DND-41 (cell line): ENCODE measurements around the gene HS2ST1.

Experiments
- ATAC-seq: fragments of 200-7000 bp; cut with Tn5 transposase; 3 replicates; pipeline ENCODE4 v1.9.1; 2021; ENCODE audit warnings: low read depth; ENCODE audit not compliant: insufficient read depth
- DNase-seq: peaks from one replicate; pipeline ENCODE4 v3.0.0-alpha.2; 2020
- H2AFZ ChIP-seq: 2 replicates; pipeline ENCODE4 v1.6.0; 2012; ENCODE audit warnings: low read depth, low read length
- H3K27ac ChIP-seq: 2 replicates; pipeline ENCODE4 v1.5.1; 2012; ENCODE audit warnings: low read length, inconsistent platforms
- H3K27me3 ChIP-seq: fragments of 200-600 bp; sonication (generic); 2 replicates; pipeline ENCODE4 v1.6.0; 2012; ENCODE audit warnings: low read length, mild to moderate bottlenecking, inconsistent platforms; ENCODE audit not compliant: insufficient read depth, poor library complexity
- H3K36me3 ChIP-seq: 2 replicates; pipeline ENCODE4 v1.5.1; 2012; ENCODE audit warnings: low read length, inconsistent platforms; ENCODE audit not compliant: insufficient read depth
- H3K4me1 ChIP-seq: 2 replicates; pipeline ENCODE4 v1.5.1; 2012; ENCODE audit warnings: mild to moderate bottlenecking, low read length; ENCODE audit not compliant: insufficient read depth
- H3K4me2 ChIP-seq: 2 replicates; pipeline ENCODE4 v1.6.0; 2012; ENCODE audit warnings: mild to moderate bottlenecking, moderate library complexity, low read length, inconsistent platforms; ENCODE audit not compliant: insufficient read depth
- H3K4me3 ChIP-seq, 2 experiments: fragments of 200-600 bp in 1 of 2; shearing (Covaris generic) in 1 of 2; 2 replicates each; pipeline ENCODE4 v1.5.1; 2012 to 2016; ENCODE audit warnings: inconsistent platforms in 2 of 2, low read length in 2 of 2, mild to moderate bottlenecking in 2 of 2, low read depth in 1 of 2, moderate library complexity in 1 of 2
- H3K79me2 ChIP-seq: 2 replicates; pipeline ENCODE4 v1.6.0; 2012; ENCODE audit warnings: low read length, inconsistent platforms; ENCODE audit not compliant: insufficient read depth
- H3K9ac ChIP-seq: 2 replicates; pipeline ENCODE4 v1.6.0; 2012; ENCODE audit warnings: low read depth, mild to moderate bottlenecking, inconsistent platforms, low read length, moderate library complexity
- H3K9me3 ChIP-seq: 2 replicates; pipeline ENCODE4 v1.5.1; 2012; ENCODE audit warnings: low read length, moderate library complexity, mild to moderate bottlenecking, inconsistent platforms; ENCODE audit not compliant: insufficient read depth, severe bottlenecking
- H4K20me1 ChIP-seq: 2 replicates; pipeline ENCODE4 v1.6.0; 2012; ENCODE audit warnings: low read length; ENCODE audit not compliant: insufficient read depth
- EZH2 ChIP-seq: IDR thresholded peaks from 3 replicates; pipeline ENCODE4 v1.6.1; 2012; ENCODE audit warnings: borderline replicate concordance, low read depth, mild to moderate bottlenecking, moderate library complexity, low read length, inconsistent platforms; ENCODE audit not compliant: severe bottlenecking
- TF ChIP-seq, protein P1 (sequence below): IDR thresholded peaks from 2 replicates; pipeline ENCODE4 v1.5.1; 2012; ENCODE audit warnings: borderline replicate concordance, low read length, moderate library complexity, mild to moderate bottlenecking; ENCODE audit not compliant: poor library complexity, severe bottlenecking; ENCODE audit errors: extremely low read depth

Gene HS2ST1

DNA sequence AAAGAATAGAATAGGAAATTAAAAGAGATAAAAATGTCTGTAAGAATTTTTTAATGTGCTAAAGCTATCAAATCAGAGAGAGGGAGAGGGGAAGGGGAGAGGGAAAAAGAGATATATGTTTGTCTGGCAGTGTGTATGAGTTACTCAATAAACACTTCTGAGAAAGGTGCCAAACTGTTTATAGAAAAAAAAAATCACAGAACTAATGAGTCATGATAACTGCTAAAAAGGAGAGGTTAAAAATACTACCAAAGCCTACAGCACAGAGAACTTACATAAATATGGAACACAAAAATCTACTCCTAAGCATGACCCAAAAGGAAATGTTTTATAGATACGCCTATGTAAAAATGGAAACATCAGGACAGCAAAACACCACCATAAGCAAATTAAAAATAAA, 46.0 kb upstream of the HS2ST1 start:
- Histone ChIP-seq H3K9ac (no peak overlapping the region), H3K27me3 (no peaks in the 10 kb centered on the region), H3K4me1 (no peaks in the 10 kb centered on the region), H3K36me3 (peaks cover 17% of the 10 kb centered on the region; the same call in 1 of the 2 replicates), H3K4me3 (no peak overlapping the region), H4K20me1 (no peaks in the 10 kb centered on the region), H3K4me2 (no peak overlapping the region), H2AFZ (no peak overlapping the region), H3K9me3 (no peaks in the 10 kb centered on the region), H3K79me2 (peaks cover 12% of the 10 kb centered on the region; the same call in 1 of the 2 replicates), H3K27ac (no peak overlapping the region)
- TF ChIP-seq, protein P1, sequence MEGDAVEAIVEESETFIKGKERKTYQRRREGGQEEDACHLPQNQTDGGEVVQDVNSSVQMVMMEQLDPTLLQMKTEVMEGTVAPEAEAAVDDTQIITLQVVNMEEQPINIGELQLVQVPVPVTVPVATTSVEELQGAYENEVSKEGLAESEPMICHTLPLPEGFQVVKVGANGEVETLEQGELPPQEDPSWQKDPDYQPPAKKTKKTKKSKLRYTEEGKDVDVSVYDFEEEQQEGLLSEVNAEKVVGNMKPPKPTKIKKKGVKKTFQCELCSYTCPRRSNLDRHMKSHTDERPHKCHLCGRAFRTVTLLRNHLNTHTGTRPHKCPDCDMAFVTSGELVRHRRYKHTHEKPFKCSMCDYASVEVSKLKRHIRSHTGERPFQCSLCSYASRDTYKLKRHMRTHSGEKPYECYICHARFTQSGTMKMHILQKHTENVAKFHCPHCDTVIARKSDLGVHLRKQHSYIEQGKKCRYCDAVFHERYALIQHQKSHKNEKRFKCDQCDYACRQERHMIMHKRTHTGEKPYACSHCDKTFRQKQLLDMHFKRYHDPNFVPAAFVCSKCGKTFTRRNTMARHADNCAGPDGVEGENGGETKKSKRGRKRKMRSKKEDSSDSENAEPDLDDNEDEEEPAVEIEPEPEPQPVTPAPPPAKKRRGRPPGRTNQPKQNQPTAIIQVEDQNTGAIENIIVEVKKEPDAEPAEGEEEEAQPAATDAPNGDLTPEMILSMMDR: no peak
- TF ChIP-seq EZH2: no peak
- DNase-seq (no peak), ATAC-seq (no peak)

DNA sequence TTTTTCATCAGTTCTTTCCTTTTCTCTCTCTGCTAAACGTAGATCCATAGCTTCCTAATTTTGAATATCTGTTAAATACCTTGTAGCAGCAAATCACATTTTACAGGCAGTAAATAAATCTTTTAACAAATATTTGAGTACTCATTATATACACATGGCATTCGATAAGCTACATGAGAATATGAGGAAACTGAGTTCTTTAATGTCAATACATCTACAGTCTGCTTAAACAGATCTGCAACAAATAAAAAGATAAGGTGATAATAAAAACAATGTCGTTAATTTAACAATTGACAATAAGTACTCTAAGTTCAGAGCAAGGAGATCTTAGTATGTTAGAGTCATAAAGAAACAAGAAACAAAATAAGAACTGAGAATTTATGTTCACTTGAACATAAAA, 43.4 kb upstream of the HS2ST1 start:
- Histone ChIP-seq H3K4me2 (no peak overlapping the region), H3K79me2 (peaks cover 9% of the 10 kb centered on the region; the same call in 1 of the 2 replicates), H2AFZ (no peak overlapping the region), H3K4me3 (no peak overlapping the region), H3K4me1 (no peaks in the 10 kb centered on the region), H3K27me3 (no peaks in the 10 kb centered on the region), H4K20me1 (no peaks in the 10 kb centered on the region), H3K36me3 (peaks cover 12% of the 10 kb centered on the region; the same call in 1 of the 2 replicates), H3K9me3 (no peaks in the 10 kb centered on the region), H3K9ac (no peak overlapping the region), H3K27ac (no peak overlapping the region)
- no peak for TF ChIP-seq EZH2
- TF ChIP-seq, protein P1: no peak
- ATAC-seq (no peak), DNase-seq (no peak)

DNA sequence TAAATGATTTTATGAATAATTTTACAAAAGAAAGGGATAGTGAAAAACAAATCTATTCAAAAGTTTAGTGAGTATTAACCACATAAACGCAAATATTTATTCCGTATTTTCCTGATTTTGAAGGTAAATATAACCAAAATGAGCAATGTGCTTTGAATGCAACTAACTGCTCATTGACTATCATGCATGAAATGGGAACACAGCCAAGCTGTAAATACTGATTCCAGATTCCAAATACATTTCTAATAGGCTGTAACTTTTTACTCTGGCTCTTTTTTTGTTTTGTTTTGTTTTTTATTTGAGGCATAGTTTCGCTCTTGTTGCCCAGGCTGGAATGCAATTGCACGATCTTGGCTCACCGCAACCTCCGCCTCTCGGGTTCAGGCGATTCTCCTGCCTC, 42.3 kb upstream of the HS2ST1 start:
- Histone ChIP-seq H3K4me3 (no peak overlapping the region), H3K79me2 (peaks cover 3% of the 10 kb centered on the region; the same call in 1 of the 2 replicates), H3K4me2 (no peak overlapping the region), H3K9ac (no peak overlapping the region), H3K4me1 (no peaks in the 10 kb centered on the region), H3K9me3 (no peaks in the 10 kb centered on the region), H3K27me3 (no peaks in the 10 kb centered on the region), H2AFZ (no peak overlapping the region), H3K27ac (no peak overlapping the region), H3K36me3 (peaks cover 19% of the 10 kb centered on the region), H4K20me1 (no peaks in the 10 kb centered on the region)
- no peak for DNase-seq
- no peak for TF ChIP-seq EZH2
- TF ChIP-seq, protein P1: no peak
- ATAC-seq: no peak

DNA sequence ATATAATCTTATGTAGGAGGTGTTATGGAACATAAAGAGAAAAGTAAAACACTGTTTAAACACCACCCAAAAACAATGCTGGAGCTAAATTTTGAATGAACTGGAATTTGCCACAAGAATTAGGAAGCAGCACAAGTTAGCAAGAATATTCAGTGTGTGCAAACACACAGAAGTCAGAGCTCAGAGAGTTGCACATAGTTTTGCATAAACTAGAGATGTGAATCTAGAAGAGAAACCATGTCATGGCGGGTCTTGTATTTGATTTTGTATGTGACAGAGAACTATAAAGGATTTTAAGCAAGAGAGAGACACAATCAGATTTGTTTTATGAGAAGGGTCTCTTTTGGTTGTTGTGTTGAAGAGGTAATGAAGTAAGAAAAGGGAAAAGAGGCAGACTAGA, 38.7 kb upstream of the HS2ST1 start:
- peaks cover 43% of the 10 kb centered on the region for H3K36me3 ChIP-seq
- H3K4me2 ChIP-seq: no peak overlapping the region
- no peak for DNase-seq
- no peaks in the 10 kb centered on the region for H4K20me1 ChIP-seq
- H3K9ac ChIP-seq: no peak overlapping the region
- no peaks in the 10 kb centered on the region for H3K9me3 ChIP-seq
- no peak overlapping the region for H2AFZ ChIP-seq
- no peaks in the 10 kb centered on the region for H3K4me1 ChIP-seq
- no peak overlapping the region for H3K4me3 ChIP-seq
- no peak for ATAC-seq
- TF ChIP-seq, protein P1: no peak
- no peak for TF ChIP-seq EZH2
- no peaks in the 10 kb centered on the region for H3K27me3 ChIP-seq
- no peak overlapping the region for H3K27ac ChIP-seq
- H3K79me2 ChIP-seq: peaks cover 3% of the 10 kb centered on the region; the same call in 1 of the 2 replicates
